ENCODE measurements around the gene FGB.

GRCh38 chr4:154586296-154587033 lies 23.7 kb downstream of the FGB start:
- TF ChIP-seq CTCF (IDR thresholded peaks at IDR 0.05) (no peak), POLR2A (IDR thresholded peaks at IDR 0.05) (no peak), EP300 (IDR thresholded peaks at IDR 0.05) (no peak)
